ENCODE measurements around the gene GPAM. TPM values are rescaled to one million over a fixed set of nuclear protein-coding genes. Genes with fewer than 3 reads are reported as not detected.

The GPAM gene
- total RNA-seq, 6 experiments from 2014 or later, result 78.8 to 340 (median 90.3) TPM

- intact Hi-C loops (cut with DNase I), result no loop called here
- 22% methylated on average over 4 of the region's 4 CpGs for WGBS (ENCODE audit: insufficient coverage, low coverage, low lambda C conversion rate, missing lambda C conversion rate)
- Histone ChIP-seq H3K4me1 (peaks cover 0 to 41% (median 19%) of the 10 kb centered on the region in 4 donors), H3K36me3 (peaks cover 0 to 12% (median 2%) of the 10 kb centered on the region in 4 donors), H3K4me3 (no peak overlapping the region), H3K9me3 (no peaks in the 10 kb centered on the region), H3K27me3 (no peaks in the 10 kb centered on the region), H3K27ac (peak overlapping the region in 1 of 3 donors; percentile 27)
- DNase-seq, result no peak
- TF ChIP-seq CTCF (IDR thresholded peaks at IDR 0.05), result no peak
- TF ChIP-seq POLR2A (IDR thresholded peaks at IDR 0.05), result no peak
- ATAC-seq, result no peak
Measured at GRCh38 chr10:112217386-112218035, 33.9 kb upstream of the GPAM start.

- no peak for ATAC-seq
Measured at GRCh38 chr10:112216966-112217365, 33.4 kb upstream of the GPAM start.

GRCh38 chr10:112216151-112216550, 32.6 kb upstream of the GPAM start:
- Histone ChIP-seq H3K4me3 (peak overlapping the region in 1 of 3 donors; percentile 73), H3K9me3 (no peaks in the 10 kb centered on the region), H3K4me1 (peaks cover 0 to 38% (median 14%) of the 10 kb centered on the region in 4 donors), H3K27ac (peak overlapping the region; percentile 69 to 90 (median 72)), H3K36me3 (peaks cover 0 to 14% (median 2%) of the 10 kb centered on the region in 4 donors), H3K27me3 (no peaks in the 10 kb centered on the region)
- 51% methylated on average over 2 of the region's 2 CpGs for WGBS (ENCODE audit: insufficient coverage, low coverage, low lambda C conversion rate, missing lambda C conversion rate)
- intact Hi-C loops (cut with DNase I), result no loop called here
- DNase-seq (peak in 2 of 3 donors; percentile 67 to 71), ATAC-seq (peak; percentile 8 to 57 (median 36))
- TF ChIP-seq POLR2A (IDR thresholded peaks at IDR 0.05) (no peak), CTCF (IDR thresholded peaks at IDR 0.05) (no peak)

More at GRCh38 chr10:112216966-112217365, 33.4 kb upstream of the GPAM start:
- Histone ChIP-seq H3K9me3 (no peaks in the 10 kb centered on the region), H3K4me1 (peaks cover 0 to 36% (median 18%) of the 10 kb centered on the region in 4 donors), H3K27ac (peak overlapping the region in 1 of 3 donors; percentile 90), H3K4me3 (no peak overlapping the region), H3K27me3 (no peaks in the 10 kb centered on the region), H3K36me3 (peaks cover 0 to 14% (median 2%) of the 10 kb centered on the region in 4 donors)
- 76% methylated on average over 5 of the region's 5 CpGs for WGBS (ENCODE audit: insufficient coverage, low coverage, low lambda C conversion rate, missing lambda C conversion rate)
- no peak for TF ChIP-seq CTCF (IDR thresholded peaks at IDR 0.05)
- TF ChIP-seq POLR2A (IDR thresholded peaks at IDR 0.05), result no peak
- DNase-seq, result no peak
- intact Hi-C loops (cut with DNase I), result no loop called here

- WGBS (ENCODE audit: insufficient coverage, low coverage, low lambda C conversion rate, missing lambda C conversion rate), result 4% methylated on average over 4 of the region's 8 CpGs
Measured at GRCh38 chr10:112215342-112215774, 31.8 kb upstream of the GPAM start.

More at GRCh38 chr10:112215342-112215774, 31.8 kb upstream of the GPAM start:
- DNase-seq (peak; percentile 83 to 94 (median 93)), ATAC-seq (peak; percentile 83 to 92 (median 88))
- no peak for TF ChIP-seq CTCF (IDR thresholded peaks at IDR 0.05)
- peak; percentile 72 for TF ChIP-seq POLR2A (IDR thresholded peaks at IDR 0.05)
- H3K27me3 ChIP-seq, result no peaks in the 10 kb centered on the region
- intact Hi-C loops (cut with DNase I), result no loop called here
- peak overlapping the region; percentile 69 to 90 (median 72) for H3K27ac ChIP-seq
- no peaks in the 10 kb centered on the region for H3K9me3 ChIP-seq
- peaks cover 0 to 14% (median 2%) of the 10 kb centered on the region in 4 donors for H3K36me3 ChIP-seq
- peaks cover 0 to 43% (median 11%) of the 10 kb centered on the region in 4 donors for H3K4me1 ChIP-seq
- peak overlapping the region; percentile 48 to 73 (median 49) for H3K4me3 ChIP-seq

Data from right lobe of liver (tissue), 6 donors.